GM12865 (cell line): Measurements from ENCODE around the gene MTHFSD.

Experiments
- DNase-seq: peaks from one replicate; pipeline ENCODE4 v3.0.0; 2010; ENCODE audit warnings: low read depth
- H3K4me3 ChIP-seq: 2 replicates; pipeline ENCODE4 v1.5.1; 2011; ENCODE audit warnings: mild to moderate bottlenecking, low read depth, low read length, control low read depth
- CTCF ChIP-seq: IDR thresholded peaks from 2 replicates; pipeline ENCODE4 v1.5.1; 2011; ENCODE audit warnings: low read length, control low read depth, low read depth, inconsistent platforms; ENCODE audit not compliant: insufficient read depth; ENCODE audit errors: missing control alignments

Gene MTHFSD

GRCh38 chr16:86494039-86494564, 60.9 kb downstream of the MTHFSD start:
- DNase-seq, result no peak
- H3K4me3 ChIP-seq, result no peak overlapping the region
- TF ChIP-seq CTCF, result no peak

GRCh38 chr16:86492961-86493629, 61.9 kb downstream of the MTHFSD start:
- no peak overlapping the region for H3K4me3 ChIP-seq
- DNase-seq, result no peak
- TF ChIP-seq CTCF, result no peak

GRCh38 chr16:86492267-86492960, 62.6 kb downstream of the MTHFSD start:
- no peak overlapping the region for H3K4me3 ChIP-seq
- TF ChIP-seq CTCF, result no peak
- DNase-seq, result no peak

- H3K4me3 ChIP-seq, result no peak overlapping the region
- TF ChIP-seq CTCF, result no peak
- DNase-seq, result no peak
These were observed 63.4 kb downstream of the MTHFSD start for GRCh38 chr16:86491640-86492023.

- DNase-seq, result no peak
- TF ChIP-seq CTCF, result no peak
- H3K4me3 ChIP-seq, result no peak overlapping the region
These were observed 64.0 kb downstream of the MTHFSD start for GRCh38 chr16:86490859-86491639.

GRCh38 chr16:86485746-86486145, 69.3 kb downstream of the MTHFSD start:
- no peak for TF ChIP-seq CTCF
- H3K4me3 ChIP-seq, result no peak overlapping the region
- no peak for DNase-seq
